Measurements from ENCODE around the gene FBXW8.

Gene FBXW8

DNA sequence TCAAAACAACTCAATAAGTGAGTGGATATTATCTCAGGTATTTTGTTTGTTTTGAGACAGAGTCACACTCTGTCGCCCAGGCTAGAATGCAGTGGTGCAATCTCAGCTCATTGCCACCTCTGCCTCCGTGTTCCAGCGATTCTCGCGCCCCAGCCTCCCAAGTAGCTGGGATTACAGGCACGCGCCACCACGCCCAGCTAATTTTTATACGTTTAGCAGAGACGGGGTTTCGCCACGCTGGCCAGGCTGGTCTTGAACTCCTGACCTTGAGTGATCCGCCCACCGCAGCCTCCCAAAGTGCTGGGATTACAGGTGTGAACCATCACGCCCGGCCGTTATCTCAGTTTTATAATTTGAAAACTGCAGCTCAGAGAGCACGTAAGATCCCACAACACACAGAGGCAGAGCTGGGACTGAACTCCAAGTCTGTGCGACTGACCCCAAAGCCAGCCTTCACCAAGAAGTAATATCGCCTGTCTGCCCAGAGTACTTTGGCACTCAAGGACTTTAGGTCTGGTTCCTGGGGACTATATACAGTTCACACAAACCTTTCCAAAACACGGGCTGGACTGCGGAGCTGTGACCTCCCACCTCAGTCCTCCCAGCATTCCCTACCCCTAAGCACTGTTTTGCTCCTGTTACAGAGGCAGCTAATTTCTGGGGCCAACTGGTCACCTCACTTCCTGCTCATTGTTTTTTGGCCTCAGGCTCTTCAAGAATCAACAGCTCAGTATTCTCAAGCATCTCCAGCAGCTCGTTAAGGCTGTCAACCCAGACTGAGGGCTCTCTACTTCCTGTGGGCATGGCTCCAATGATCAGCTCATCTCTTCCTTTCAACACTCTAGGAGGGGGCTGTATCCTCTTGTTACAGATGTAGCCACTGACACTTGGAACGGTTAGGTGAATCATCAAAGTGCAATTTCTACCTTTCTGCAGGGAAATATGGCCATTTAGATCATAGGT lies 165.9 kb downstream of the FBXW8 start:
- no peak for DNase-seq (ENCODE audit: low spot score)

GRCh38 chr12:117079487-117079886 lies 168.7 kb downstream of the FBXW8 start:
- DNase-seq (ENCODE audit: low spot score), result no peak

DNA sequence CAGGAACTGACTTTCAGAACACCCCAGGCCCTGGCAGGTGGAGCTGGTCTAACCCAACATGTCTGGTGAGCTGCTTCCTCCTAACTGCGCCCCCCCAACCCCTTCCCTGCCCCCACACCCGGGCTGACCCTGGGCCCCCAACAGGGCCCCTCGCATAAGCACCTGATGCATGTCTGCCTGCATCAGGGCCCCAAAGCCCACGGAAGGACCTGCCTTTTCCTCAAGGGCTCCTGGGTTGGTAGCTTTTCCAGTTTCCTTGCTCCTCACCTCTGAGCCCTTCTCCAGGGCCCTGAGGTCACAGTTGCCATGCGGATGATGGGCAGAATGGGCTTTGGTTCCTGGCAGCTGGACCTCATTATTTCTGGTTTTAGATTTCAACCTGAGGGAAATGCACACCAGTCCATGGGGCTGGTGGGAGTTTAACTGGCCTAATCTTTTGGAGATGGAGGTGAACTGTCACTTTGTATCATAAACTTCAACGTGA lies 170.0 kb downstream of the FBXW8 start:
- no peak for DNase-seq (ENCODE audit: low spot score)
